GM23338 (cell line): Measurements from ENCODE around the gene CPD.

Source experiments
- CREB1 ChIP-seq: fragments of 250-450 bp; sonication (Bioruptor Pico); IDR thresholded peaks from 2 replicates; pipeline ENCODE4 v1.5.0; 2020; ENCODE audit warnings: low read depth, mild to moderate bottlenecking, moderate library complexity
- EZH2 ChIP-seq: fragments of 200-600 bp; sonication (generic); IDR thresholded peaks from one replicate; pipeline ENCODE4 v1.8.0; 2017; ENCODE audit warnings: antibody characterized with exemption, mild to moderate bottlenecking, low read depth; ENCODE audit not compliant: unreplicated experiment
- POLR2AphosphoS5 ChIP-seq: IDR thresholded peaks from 2 replicates; pipeline ENCODE4 v1.6.1; 2016; ENCODE audit warnings: antibody characterized with exemption, low read depth
- TF ChIP-seq, protein P1 (sequence below), 2 experiments: fragments of 200-600 bp in 1 of 2; sonication (generic) in 1 of 2; conservative IDR thresholded peaks; 2 replicates each; pipeline versions ENCODE4 v1.5.1 to v1.6.1; 2016 to 2017; ENCODE audit warnings: antibody characterized with exemption in 2 of 2, low read depth in 2 of 2, mild to moderate bottlenecking in 2 of 2, moderate library complexity in 1 of 2
- TF ChIP-seq, protein P2 (sequence below): IDR thresholded peaks from one replicate; pipeline ENCODE4 v1.6.1; 2018; ENCODE audit warnings: antibody characterized with exemption; ENCODE audit not compliant: unreplicated experiment

- TF ChIP-seq, protein P1, sequence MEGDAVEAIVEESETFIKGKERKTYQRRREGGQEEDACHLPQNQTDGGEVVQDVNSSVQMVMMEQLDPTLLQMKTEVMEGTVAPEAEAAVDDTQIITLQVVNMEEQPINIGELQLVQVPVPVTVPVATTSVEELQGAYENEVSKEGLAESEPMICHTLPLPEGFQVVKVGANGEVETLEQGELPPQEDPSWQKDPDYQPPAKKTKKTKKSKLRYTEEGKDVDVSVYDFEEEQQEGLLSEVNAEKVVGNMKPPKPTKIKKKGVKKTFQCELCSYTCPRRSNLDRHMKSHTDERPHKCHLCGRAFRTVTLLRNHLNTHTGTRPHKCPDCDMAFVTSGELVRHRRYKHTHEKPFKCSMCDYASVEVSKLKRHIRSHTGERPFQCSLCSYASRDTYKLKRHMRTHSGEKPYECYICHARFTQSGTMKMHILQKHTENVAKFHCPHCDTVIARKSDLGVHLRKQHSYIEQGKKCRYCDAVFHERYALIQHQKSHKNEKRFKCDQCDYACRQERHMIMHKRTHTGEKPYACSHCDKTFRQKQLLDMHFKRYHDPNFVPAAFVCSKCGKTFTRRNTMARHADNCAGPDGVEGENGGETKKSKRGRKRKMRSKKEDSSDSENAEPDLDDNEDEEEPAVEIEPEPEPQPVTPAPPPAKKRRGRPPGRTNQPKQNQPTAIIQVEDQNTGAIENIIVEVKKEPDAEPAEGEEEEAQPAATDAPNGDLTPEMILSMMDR (conservative IDR thresholded peaks at IDR 0.05; ENCODE audit: low read depth in 2 of 2) = no peak
- no peak for TF ChIP-seq EZH2
- no peak for TF ChIP-seq POLR2AphosphoS5
- TF ChIP-seq CREB1 = no peak
- TF ChIP-seq, protein P2, sequence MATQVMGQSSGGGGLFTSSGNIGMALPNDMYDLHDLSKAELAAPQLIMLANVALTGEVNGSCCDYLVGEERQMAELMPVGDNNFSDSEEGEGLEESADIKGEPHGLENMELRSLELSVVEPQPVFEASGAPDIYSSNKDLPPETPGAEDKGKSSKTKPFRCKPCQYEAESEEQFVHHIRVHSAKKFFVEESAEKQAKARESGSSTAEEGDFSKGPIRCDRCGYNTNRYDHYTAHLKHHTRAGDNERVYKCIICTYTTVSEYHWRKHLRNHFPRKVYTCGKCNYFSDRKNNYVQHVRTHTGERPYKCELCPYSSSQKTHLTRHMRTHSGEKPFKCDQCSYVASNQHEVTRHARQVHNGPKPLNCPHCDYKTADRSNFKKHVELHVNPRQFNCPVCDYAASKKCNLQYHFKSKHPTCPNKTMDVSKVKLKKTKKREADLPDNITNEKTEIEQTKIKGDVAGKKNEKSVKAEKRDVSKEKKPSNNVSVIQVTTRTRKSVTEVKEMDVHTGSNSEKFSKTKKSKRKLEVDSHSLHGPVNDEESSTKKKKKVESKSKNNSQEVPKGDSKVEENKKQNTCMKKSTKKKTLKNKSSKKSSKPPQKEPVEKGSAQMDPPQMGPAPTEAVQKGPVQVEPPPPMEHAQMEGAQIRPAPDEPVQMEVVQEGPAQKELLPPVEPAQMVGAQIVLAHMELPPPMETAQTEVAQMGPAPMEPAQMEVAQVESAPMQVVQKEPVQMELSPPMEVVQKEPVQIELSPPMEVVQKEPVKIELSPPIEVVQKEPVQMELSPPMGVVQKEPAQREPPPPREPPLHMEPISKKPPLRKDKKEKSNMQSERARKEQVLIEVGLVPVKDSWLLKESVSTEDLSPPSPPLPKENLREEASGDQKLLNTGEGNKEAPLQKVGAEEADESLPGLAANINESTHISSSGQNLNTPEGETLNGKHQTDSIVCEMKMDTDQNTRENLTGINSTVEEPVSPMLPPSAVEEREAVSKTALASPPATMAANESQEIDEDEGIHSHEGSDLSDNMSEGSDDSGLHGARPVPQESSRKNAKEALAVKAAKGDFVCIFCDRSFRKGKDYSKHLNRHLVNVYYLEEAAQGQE = no peak
These were observed 20.5 kb upstream of the CPD start for GRCh38 chr17:30358055-30358760.
